PFSK-1 (cell line): ENCODE measurements around the gene ANGPT4.

Source experiments
- FOXP2 ChIP-seq: optimal IDR thresholded peaks from 2 replicates; pipeline ENCODE3; 2011; ENCODE audit warnings: borderline replicate concordance, control low read depth, inconsistent platforms; ENCODE audit not compliant: insufficient read depth; ENCODE audit errors: extremely low read length, extremely low read depth
- POLR2AphosphoS5 ChIP-seq: IDR thresholded peaks from 2 replicates; pipeline ENCODE4 v1.6.1; 2012; ENCODE audit warnings: low read depth, mild to moderate bottlenecking, control low read depth, low read length, moderate library complexity
- REST ChIP-seq, 2 experiments: IDR thresholded peaks; 2 replicates each; pipeline versions ENCODE4 v1.6.1 to v1.8.0; 2011 to 2012; ENCODE audit warnings: low read depth in 2 of 2, low read length in 2 of 2, control low read depth in 1 of 2, inconsistent platforms in 1 of 2, mild to moderate bottlenecking in 1 of 2, moderate library complexity in 1 of 2; ENCODE audit not compliant: insufficient read depth in 1 of 2
- SIN3A ChIP-seq: IDR thresholded peaks from 2 replicates; pipeline ENCODE4 v1.6.1; 2012; ENCODE audit warnings: mild to moderate bottlenecking, low read length, moderate library complexity, borderline replicate concordance; ENCODE audit not compliant: insufficient read depth
- TAF1 ChIP-seq: IDR thresholded peaks from 2 replicates; pipeline ENCODE4 v1.6.1; 2012; ENCODE audit warnings: low read length, control low read depth, borderline replicate concordance; ENCODE audit not compliant: insufficient read depth

- TF ChIP-seq TAF1 (no peak), REST (IDR thresholded peaks at IDR 0.05; ENCODE audit: insufficient read depth in 1 of 2, low read depth in 2 of 2, low read length in 2 of 2) (no peak), POLR2AphosphoS5 (no peak), SIN3A (no peak), FOXP2 (no peak)
Observed at GRCh38 chr20:823574-823902, 92.6 kb downstream of the ANGPT4 start.
